HG03196 (cell line): ENCODE data around the gene RAB10.
A peak's percentile ranks its signal among the peaks of the same experiment; 100 is the strongest.

Source experiments
- ATAC-seq: cut with Tn5 transposase; IDR thresholded peaks from one replicate; pipeline ENCODE4 v1.9.1; 2021; ENCODE audit not compliant: unreplicated experiment

The RAB10 gene

DNA sequence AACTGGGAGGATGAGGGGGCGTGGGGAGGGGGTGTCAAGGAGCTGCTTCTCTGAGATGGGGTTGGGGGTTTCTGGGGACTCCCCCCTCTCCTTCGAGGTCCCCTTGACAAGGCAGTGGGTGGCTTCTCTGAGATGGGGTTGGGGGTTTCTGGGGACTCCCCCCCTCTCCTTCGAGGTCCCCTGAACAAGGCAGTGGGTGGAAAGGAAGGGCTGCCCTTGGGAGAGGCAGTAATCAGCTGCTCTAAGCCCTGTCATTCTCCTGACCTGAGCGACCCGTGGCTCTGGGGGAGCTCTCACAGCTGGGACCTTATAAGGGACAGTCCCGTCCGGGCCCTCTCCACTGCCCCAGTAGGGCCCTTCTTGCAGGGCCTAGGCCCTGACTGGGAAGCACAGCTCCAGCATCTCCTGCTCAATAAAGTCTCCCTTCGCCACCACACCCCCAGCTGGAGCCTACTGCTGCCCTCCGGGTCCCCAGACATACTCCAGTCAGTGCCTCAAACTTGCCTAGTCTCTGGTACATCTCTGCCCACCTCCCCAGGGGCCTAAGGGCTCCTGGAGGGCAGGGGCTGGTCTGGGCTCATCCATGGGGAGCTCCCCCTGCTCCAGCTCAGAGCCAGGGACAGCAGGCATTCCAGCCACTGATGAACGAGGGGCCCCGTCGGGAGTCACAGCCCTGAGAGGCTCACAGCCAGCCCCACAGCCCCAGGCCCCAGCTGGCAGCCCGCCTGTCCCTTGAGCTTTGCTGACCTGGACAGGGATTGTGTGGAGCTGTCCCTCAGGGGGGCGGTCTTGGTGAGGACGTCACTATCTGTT is 141.8 kb downstream of the RAB10 start:
- no peak for ATAC-seq

DNA sequence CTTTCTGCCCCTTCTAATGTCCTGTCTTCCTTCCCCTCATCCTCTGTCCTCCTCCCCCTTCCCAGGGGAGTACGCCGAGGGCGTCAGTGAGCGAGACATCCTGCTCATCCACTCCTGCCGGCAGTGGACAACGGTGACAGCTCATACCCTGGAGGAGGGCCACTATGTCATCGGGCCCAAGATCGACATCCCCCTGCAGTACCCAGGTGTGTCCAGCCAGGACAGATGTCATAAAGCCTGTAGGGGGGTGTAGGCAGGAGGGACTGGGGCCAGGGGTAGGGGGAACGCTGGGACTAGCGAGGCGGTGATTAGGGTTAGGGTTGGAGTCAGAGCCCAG is 142.4 kb downstream of the RAB10 start:
- no peak for ATAC-seq

- ATAC-seq: no peak
Observed at GRCh38 chr2:26177122-26177521, 143.2 kb downstream of the RAB10 start.

DNA sequence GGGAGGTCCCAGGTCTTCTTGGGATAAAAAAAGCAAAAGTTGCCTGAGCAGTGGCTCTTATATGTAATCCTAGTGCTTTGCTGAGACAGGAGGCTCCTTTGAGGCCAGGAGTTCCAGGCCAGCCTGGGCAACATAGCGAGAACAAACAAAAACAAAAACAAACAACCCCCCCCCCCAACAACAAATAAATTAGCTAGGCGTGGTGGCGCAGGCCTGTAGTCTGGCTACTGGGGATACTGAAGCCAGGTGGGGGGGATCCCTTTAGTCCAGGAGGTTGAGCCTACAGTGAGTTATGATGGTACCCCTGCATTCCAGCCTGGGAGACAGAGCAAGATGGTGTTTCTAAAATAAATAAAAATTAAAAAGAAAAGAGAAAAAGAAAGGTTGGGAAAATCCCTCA is 144.4 kb downstream of the RAB10 start:
- ATAC-seq: no peak

- ATAC-seq: no peak
Observed at GRCh38 chr2:26178746-26179436, 145.0 kb downstream of the RAB10 start.

- ATAC-seq: no peak
Observed at GRCh38 chr2:26179446-26179913, 145.6 kb downstream of the RAB10 start.

- no peak for ATAC-seq
Observed at GRCh38 chr2:26182441-26182840, 148.6 kb downstream of the RAB10 start.

GRCh38 chr2:26182887-26183630 is 149.2 kb downstream of the RAB10 start:
- no peak for ATAC-seq

- no peak for ATAC-seq
Observed at GRCh38 chr2:26184121-26184520, 150.2 kb downstream of the RAB10 start.

DNA sequence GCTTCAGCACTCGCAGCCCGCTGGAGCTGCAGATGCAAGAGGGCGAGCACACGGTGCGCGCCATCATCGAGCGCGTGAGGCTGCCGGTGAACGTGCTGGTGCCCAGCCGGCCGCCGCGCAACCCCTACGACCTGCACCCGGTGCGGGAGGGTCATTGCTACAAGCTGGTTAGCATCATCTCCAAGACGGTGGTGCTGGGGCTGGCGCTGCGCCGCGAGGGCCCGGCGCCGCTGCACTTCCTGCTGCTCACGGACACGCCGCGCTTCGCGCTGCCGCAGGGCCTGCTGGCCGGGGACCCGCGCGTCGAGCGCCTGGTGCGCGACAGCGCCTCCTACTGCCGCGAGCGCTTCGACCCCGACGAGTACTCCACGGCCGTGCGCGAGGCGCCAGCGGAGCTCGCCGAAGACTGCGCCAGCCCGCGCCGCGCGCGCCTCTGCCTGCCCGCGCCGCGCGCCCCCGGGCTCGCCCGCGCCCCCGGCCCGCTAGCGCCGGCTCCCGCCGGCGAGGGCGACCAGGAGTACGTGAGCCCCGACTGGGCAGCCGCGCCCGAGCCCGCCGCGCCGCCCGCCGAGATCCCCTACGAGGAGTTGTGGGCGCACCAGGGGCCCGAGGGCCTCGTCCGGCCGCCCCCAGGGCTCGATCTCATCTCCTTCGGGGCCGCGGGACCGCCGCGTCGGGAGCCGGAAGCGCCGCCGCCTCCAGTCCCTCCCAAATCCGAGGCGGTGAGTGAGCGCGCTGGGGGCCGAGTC is 150.8 kb downstream of the RAB10 start:
- peak; percentile 65 for ATAC-seq

GRCh38 chr2:26185304-26185928 is 151.5 kb downstream of the RAB10 start:
- no peak for ATAC-seq

- ATAC-seq: no peak
Observed at GRCh38 chr2:26185954-26186770, 152.3 kb downstream of the RAB10 start.
